ENCODE data around the gene RNF186.
"Not testable (repeated sequence)": the region's sequence is repeated elsewhere in the genome, so short reads cannot be mapped to it uniquely, and the experiment has no call there.

Gene RNF186

GRCh38 chr1:19824541-19824940, 9.5 kb upstream of the RNF186 start:
- DNase-seq (ENCODE audit: low read depth): no peak

- DNase-seq (ENCODE audit: low read depth): no peak
These were observed 9.0 kb upstream of the RNF186 start for GRCh38 chr1:19824036-19824435.

DNA sequence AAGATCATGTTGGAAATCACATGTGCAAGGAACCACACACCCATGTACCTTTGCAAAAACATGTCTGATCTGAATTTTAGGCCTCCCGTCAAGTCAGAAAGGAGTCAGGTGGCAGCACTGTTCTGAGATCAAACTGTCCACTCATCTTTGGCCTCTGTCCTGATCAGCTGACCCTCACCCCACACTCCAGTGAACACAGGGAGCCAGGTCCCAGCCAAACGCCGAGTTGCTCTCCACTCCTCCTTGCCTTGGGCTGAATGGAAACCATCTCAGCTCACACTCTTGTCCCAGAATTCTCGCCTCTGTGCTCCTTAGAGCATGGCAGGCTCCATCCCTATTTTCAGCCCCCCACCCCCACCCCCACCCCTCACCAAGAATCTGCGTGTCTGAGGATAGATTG, 4.6 kb upstream of the RNF186 start:
- no peak for DNase-seq (ENCODE audit: low read depth)

- no peak for DNase-seq (ENCODE audit: low read depth)
These were observed 3.2 kb upstream of the RNF186 start for GRCh38 chr1:19818324-19818723.

GRCh38 chr1:19817160-19817559, 2.1 kb upstream of the RNF186 start:
- no peak for DNase-seq (ENCODE audit: low read depth)

DNA sequence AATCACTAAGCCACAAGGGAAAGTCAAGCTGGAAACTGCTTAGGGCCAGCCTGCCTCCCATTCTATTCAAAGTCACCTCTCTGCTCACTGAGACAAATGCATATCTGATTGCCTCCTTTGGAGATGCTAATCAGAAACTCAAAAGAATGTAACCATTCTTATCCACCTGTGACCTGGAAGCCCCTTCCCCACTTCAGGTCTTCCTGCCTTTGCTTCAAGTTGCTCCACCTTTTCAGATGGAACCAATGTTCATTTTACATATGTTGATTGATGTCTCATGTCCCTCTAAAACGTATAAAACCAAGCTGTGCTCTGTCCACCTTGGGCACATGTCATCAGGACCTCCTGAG, 1.6 kb upstream of the RNF186 start:
- DNase-seq (ENCODE audit: low read depth): not testable (repeated sequence)

DNA sequence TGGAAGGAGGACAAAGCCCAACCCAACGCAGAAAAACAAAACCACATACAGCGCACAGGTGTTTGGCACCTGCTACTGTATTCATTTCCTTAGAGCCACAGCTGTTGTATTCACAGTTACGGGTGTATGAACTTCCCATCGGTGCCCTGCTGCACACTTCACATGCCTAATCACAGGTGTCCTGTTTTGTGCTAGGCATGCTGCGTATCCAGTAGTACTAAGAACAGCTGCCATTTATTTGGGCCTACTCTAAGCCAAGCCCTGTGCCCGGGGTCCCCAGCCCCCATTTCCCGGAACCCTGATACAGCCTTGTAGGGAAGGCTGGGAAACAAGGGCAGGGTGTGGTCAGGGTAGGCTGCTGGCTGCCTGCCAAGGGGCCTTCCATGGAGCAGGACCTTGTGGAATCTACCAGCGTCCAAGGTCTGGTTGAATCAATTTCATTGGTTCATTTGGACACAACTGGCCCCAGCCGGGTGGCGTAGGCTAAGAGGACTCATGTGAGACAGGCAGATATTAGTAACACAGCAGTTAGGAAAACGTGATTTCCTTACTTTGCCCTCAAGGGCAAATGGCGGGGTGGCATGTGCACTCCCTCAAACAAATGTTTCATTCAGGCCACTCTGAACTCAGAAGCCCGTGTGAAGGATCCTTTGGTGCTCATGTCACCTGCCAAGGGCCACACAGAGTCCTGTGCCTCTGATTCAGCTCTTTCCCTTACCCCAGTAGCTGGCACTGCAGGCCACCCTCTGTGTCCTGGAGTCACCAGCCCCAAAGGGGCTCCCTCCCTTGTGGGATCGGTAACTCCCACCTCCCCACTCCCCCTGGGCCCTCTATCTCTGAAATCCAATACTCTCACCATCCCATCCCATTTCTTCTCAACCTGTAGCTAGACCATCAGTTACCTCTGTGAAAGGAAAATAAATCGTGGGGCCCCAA, 986 bp upstream of the RNF186 start:
- DNase-seq (ENCODE audit: low read depth): no peak

DNA sequence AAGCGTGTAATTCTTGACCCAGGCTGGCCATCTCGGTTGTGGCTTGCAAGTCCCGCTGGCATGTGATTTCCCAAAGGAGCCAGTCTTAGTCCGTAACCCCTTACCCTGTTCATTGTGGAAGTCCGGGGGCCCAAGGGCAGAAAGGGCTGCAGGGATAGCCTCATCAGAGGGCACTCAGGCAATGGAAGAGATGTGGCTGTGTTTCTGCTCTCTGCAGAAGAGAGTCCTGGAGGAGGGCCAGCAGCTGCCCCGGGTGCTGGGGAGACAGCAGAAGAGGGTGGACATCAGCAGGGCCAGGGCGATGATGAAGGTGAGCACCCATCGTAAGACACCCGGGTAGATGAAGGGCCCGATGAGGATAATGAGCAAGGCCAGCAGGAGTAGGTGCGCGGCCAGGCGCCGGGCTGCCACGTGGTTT, 830 bp downstream of the RNF186 start:
- DNase-seq (ENCODE audit: low read depth): no peak

DNA sequence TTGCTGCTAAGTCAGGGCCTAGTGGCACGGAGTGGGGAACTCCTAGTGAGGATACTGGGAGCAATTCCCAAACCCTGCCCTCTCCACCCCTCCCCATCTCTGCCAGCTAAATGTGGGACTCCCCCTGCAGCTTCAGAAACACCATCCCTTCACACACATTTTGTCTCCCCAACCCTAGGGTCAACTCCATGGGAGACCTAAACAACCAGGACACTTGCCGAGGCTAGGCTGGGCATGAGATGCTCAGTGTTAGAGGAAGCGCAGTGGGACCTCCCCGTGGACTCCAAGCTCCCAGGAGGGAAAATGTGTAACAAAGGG, 1.5 kb downstream of the RNF186 start:
- no peak for DNase-seq (ENCODE audit: low read depth)

GRCh38 chr1:19812875-19813642, 2.0 kb downstream of the RNF186 start:
- DNase-seq (ENCODE audit: low read depth): no peak

GRCh38 chr1:19811206-19811851, 3.8 kb downstream of the RNF186 start:
- no peak for DNase-seq (ENCODE audit: low read depth)

DNA sequence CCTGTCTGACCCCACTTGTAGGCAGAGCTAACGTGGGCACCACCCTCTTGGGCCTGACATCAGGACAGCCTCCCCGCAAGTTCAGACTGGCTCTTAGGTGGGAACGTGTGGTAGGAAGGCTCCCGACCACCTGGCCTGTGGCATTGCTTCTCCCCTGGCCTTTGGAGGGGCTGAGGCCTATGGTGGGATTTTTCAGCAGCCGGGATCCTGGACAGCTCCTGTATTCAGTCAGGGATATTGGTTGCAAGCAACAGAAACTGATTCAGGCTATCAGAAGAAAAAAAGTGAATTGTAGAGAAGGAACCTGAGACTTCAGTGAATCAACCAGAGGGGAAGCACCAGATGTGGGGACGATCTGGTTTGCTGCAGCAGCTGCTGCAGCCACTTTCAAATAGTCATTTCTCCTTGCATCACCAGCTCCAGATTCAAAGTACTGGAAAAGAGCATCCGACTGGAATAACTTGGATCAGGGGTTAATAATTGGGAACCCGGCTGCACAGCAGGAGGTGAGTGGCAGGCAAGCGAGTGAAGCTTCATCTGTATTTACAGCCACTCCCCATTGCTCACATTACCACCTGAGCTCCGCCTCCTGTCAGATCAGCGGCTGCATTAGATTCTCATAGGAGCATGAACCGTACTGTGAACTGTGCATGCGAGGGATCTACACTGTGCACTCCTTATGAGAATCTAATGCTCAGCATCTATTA, 5.9 kb downstream of the RNF186 start:
- no peak for DNase-seq (ENCODE audit: low read depth)

- no peak for DNase-seq (ENCODE audit: low read depth)
These were observed 6.7 kb downstream of the RNF186 start for GRCh38 chr1:19808351-19808750.

- DNase-seq (ENCODE audit: low read depth): no peak
These were observed 10.2 kb downstream of the RNF186 start for GRCh38 chr1:19804831-19805251.

DNA sequence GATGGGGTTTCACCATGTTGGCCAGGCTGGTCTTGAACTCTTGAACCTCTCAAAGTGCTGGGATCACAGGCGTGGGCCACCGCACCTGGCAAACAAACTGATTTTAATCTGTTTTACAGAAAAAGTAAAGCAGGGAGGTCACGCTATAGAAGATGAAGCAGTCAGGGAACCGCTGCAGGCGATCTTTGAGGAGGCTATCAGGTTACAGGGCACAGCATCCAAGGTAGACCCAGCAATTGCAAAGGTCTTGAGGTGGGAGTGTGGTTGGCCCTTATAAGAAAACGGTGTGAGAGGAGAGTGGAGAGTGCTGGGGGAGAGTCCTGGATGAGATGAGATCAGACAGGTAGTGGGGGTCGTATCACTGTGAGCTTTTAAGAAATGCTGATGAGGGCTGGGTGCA, 12.8 kb downstream of the RNF186 start:
- no peak for DNase-seq (ENCODE audit: low read depth)

- DNase-seq (ENCODE audit: low read depth): peak; percentile 43
These were observed 14.8 kb downstream of the RNF186 start for GRCh38 chr1:19800076-19800804.

- no peak for DNase-seq (ENCODE audit: low read depth)
These were observed 15.6 kb downstream of the RNF186 start, which contains the start of gene TMCO4 for GRCh38 chr1:19799230-19800075. Gene TMCO4, minus strand, starts transcription at chr1:19799916. Its CDS starts 19,158 bp downstream, at chr1:19780758.

DNA sequence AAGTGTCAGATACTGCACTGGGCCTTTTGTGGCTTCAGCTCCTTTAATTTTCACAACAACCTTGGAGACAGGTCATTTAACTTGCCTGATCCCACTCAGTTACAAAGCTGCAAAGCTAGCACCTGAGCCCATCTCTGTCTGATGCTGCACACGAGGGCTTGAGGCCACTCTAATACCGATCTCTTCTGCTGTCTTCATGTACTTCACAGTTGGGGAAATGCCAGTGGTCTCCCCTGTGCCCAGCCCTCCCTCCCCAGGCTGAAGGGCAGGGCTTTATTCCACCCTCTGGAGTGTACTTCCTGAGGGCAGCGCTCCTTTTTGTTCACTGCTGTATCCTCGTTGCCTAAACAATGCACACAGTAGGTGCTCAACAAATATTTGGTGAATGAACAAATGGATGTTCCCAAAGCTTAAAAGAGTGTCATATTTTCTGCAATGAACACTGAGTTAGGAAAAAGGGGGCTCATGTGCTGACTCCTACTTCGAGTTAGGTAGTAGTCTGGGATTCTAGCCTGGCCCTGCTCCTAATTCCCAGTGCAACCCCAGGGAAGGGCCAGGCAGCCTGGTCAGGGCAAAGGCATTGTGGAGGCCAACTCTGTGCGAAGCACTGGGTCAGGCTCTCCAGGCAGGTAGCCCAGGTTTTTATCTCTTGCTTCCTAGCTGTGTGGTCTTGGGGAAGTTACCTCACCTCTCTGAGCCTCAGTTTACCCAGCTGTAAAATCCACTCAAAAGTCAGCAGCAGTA, 16.4 kb downstream of the RNF186 start:
- no peak for DNase-seq (ENCODE audit: low read depth)

DNA sequence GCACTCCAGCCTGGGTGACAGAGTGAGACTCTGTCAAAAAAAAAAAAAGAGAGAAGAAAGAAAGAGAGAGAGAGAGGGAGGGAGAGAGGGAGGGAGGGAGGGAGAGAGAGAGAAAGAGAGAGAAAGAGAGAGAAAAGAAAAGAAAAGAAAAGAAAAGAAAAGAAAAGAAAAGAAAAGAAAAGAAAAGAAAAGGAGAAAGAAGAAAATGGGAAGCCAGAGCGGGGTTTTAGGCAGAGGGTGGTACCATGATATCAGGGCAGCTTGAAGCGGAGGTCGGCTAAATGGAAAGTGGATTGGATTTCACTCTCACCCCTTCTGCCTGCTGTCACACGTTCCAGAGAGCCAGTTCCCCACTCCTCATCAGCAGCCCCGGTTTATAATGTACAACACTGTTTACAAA, 17.3 kb downstream of the RNF186 start:
- no peak for DNase-seq (ENCODE audit: low read depth)

- no peak for DNase-seq (ENCODE audit: low read depth)
These were observed 20.5 kb downstream of the RNF186 start for GRCh38 chr1:19794583-19794982.

Measured in GM04504 (cell line).